ENCODE results near the gene CASP3. TPM values are rescaled to one million over a fixed set of nuclear protein-coding genes. Genes with fewer than 3 reads are reported as not detected.

Gene CASP3
- total RNA-seq, 2 experiments from 2014 or later = 25.8 to 44.7 TPM

DNA sequence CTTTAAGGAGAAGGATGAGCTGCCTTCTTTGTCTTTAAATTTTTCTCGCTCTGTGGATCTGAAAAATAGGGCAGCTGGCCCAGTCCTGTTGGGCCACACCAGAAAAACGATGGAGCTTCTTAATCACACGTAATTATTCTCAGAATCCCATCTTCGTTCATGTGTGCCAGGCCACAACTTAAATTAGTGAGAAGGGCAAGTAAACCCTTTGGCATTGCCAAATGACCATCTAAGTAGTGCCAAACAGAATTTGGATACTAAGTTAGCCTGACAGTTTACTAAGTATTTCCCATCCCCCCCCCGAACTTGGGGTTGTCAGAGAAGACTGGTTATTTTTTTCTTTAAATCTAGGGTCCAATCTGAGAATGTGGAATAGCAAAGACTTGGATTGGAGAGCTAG is 62.0 kb downstream of the CASP3 start:
- intact Hi-C loops (cut with micrococcal nuclease; ENCODE audit: unreplicated experiment) = no loop called here
- CTCF ChIA-PET (ENCODE audit: unreplicated experiment) = no interaction called here
- POLR2A ChIA-PET = interaction anchor here (0.7 to 1.8 kb wide), 7 partner anchors 8 to 1134 kb away, joined by 3 to 6 read pairs (median 3); no protein-coding TSS in a partner anchor

DNA sequence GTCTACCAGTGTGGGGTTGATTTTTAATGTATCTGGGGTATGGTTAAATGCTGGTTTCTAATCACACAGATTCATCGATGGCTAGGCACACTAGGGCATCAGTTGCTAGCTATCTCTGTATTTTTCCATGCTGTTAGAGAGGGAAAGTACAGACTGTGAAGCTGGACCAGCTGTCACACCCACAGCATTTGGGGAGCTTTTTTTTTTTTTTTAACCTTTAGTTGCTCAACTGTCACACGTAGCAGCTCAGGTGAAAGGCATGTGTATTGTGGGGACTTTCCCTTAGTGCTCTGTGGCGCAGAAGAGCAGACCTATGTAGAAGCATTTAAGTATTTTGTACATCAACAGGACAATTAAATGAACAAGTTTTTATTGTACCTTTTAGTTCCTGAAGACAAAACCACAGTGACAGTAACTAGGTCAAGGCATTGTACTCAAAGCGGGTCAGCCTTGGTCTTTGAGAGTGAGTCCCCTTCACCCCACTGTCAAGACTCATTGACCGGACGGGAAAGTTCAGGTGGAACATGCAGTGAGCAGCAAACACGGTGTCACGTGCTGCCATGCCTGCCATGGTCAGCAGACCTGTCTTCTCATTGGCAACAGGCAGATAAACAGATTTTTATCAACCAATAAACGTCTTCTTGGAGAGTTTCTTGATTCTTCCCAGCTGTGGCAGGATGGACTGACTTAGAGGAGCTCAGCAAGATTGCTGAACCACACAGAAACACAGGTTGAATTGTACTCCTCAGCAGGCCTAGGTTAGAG is 65.3 kb downstream of the CASP3 start:
- ChIA-PET POLR2A (interaction anchor here (0.6 to 0.7 kb wide), 4 partner anchors 17 to 134 kb away, joined by 3 to 8 read pairs (median 4); no protein-coding TSS in a partner anchor), CTCF (ENCODE audit: unreplicated experiment) (no interaction called here)
- peak overlapping the region; percentile 4; the same call in 1 of the 2 replicates for H2AFZ ChIP-seq (ENCODE audit: low read length)
- H3K9me2 ChIP-seq (ENCODE audit: insufficient read depth, low read length) = no peaks in the 10 kb centered on the region
- no peak overlapping the region for H3K4me2 ChIP-seq (ENCODE audit: low read length)
- no peak overlapping the region for H3K27ac ChIP-seq (ENCODE audit: low read depth, low read length, poor library complexity, severe bottlenecking)
- H4K20me1 ChIP-seq (ENCODE audit: insufficient read depth, low read length) = no peaks in the 10 kb centered on the region
- DNase-seq (ENCODE audit: low spot score) = peak; percentile 11
- no TSS peak for BruUV-seq (replicated peaks)
- TF ChIP-seq, protein P1, sequence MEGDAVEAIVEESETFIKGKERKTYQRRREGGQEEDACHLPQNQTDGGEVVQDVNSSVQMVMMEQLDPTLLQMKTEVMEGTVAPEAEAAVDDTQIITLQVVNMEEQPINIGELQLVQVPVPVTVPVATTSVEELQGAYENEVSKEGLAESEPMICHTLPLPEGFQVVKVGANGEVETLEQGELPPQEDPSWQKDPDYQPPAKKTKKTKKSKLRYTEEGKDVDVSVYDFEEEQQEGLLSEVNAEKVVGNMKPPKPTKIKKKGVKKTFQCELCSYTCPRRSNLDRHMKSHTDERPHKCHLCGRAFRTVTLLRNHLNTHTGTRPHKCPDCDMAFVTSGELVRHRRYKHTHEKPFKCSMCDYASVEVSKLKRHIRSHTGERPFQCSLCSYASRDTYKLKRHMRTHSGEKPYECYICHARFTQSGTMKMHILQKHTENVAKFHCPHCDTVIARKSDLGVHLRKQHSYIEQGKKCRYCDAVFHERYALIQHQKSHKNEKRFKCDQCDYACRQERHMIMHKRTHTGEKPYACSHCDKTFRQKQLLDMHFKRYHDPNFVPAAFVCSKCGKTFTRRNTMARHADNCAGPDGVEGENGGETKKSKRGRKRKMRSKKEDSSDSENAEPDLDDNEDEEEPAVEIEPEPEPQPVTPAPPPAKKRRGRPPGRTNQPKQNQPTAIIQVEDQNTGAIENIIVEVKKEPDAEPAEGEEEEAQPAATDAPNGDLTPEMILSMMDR (conservative IDR thresholded peaks at IDR 0.05; ENCODE audit: low read length) = no peak
- no peak for TF ChIP-seq EZH2phosphoT487 (IDR thresholded peaks at IDR 0.05; ENCODE audit: borderline replicate concordance, low read depth, low read length)
- intact Hi-C loops (cut with micrococcal nuclease; ENCODE audit: unreplicated experiment) = loop anchor here (2.0 kb wide), 1 partner anchor 319 kb away; no protein-coding TSS in a partner anchor
- H3K4me1 ChIP-seq (ENCODE audit: insufficient read depth, low read length, poor library complexity, severe bottlenecking) = peaks cover 5% of the 10 kb centered on the region
- H3K79me2 ChIP-seq (ENCODE audit: insufficient read depth, low read depth, low read length) = no peaks in the 10 kb centered on the region
- H3K4me3 ChIP-seq (ENCODE audit: low read depth, low read length, poor library complexity, severe bottlenecking) = no peak overlapping the region
- no peaks in the 10 kb centered on the region for H3K9me3 ChIP-seq (ENCODE audit: low read length)
- no peaks in the 10 kb centered on the region for H3K36me3 ChIP-seq (ENCODE audit: insufficient read depth, low read length)

More for the DNA sequence above, 62.0 kb downstream of the CASP3 start:
- TF ChIP-seq EZH2phosphoT487 (IDR thresholded peaks at IDR 0.05; ENCODE audit: borderline replicate concordance, low read depth, low read length) = no peak
- TF ChIP-seq, protein P1 (conservative IDR thresholded peaks at IDR 0.05; ENCODE audit: low read length) = no peak
- H3K4me1 ChIP-seq (ENCODE audit: insufficient read depth, low read length, poor library complexity, severe bottlenecking) = peaks cover 5% of the 10 kb centered on the region
- H3K36me3 ChIP-seq (ENCODE audit: insufficient read depth, low read length) = no peaks in the 10 kb centered on the region
- no peaks in the 10 kb centered on the region for H3K9me3 ChIP-seq (ENCODE audit: low read length)
- no peak overlapping the region for H3K4me3 ChIP-seq (ENCODE audit: low read depth, low read length, poor library complexity, severe bottlenecking)
- no peak overlapping the region for H2AFZ ChIP-seq (ENCODE audit: low read length)
- no peak for DNase-seq (ENCODE audit: low spot score)
- H3K4me2 ChIP-seq (ENCODE audit: low read length) = no peak overlapping the region
- H4K20me1 ChIP-seq (ENCODE audit: insufficient read depth, low read length) = no peaks in the 10 kb centered on the region
- H3K27ac ChIP-seq (ENCODE audit: low read depth, low read length, poor library complexity, severe bottlenecking) = no peak overlapping the region
- no peaks in the 10 kb centered on the region for H3K79me2 ChIP-seq (ENCODE audit: insufficient read depth, low read depth, low read length)
- no peaks in the 10 kb centered on the region for H3K9me2 ChIP-seq (ENCODE audit: insufficient read depth, low read length)
- no TSS peak for BruUV-seq (replicated peaks)

Other genes starting within 250 kb of the CASP3 start
- gene IRF2, start 174.9 kb downstream of the CASP3 start, total RNA-seq (2014; rRNA removed; shearing (Covaris generic)) = 29.7 and 32.3 TPM in 2 replicates
- 31.8 and 37.8 TPM in 2 replicates for gene IRF2, start 174.9 kb downstream of the CASP3 start, total RNA-seq (2022)
- gene PRIMPOL, start 291 bp upstream of the CASP3 start, total RNA-seq (2014; rRNA removed; shearing (Covaris generic)) = 8.8 and 9.2 TPM in 2 replicates
- gene PRIMPOL, start 291 bp upstream of the CASP3 start, total RNA-seq (2022) = 19.3 and 23.4 TPM in 2 replicates
- 83.9 and 85.1 TPM in 2 replicates for gene CENPU, start 84.6 kb upstream of the CASP3 start, total RNA-seq (2014; rRNA removed; shearing (Covaris generic))
- gene CENPU, start 84.6 kb upstream of the CASP3 start, total RNA-seq (2022) = 132 and 160 TPM in 2 replicates
- 20.8 and 24.3 TPM in 2 replicates for gene ACSL1, start 176.5 kb upstream of the CASP3 start, total RNA-seq (2014; rRNA removed; shearing (Covaris generic))
- gene ACSL1, start 176.5 kb upstream of the CASP3 start, total RNA-seq (2022) = 32.0 and 32.9 TPM in 2 replicates